Stimulated activated CD8-positive, alpha-beta memory T cell treated with anti-CD3 and anti-CD28 coated beads, Interleukin-15, amount 100 ng/mL, for 4 hours (primary cell): ENCODE results near the gene BEX4.
"Not testable (repeated sequence)": the region's sequence is repeated elsewhere in the genome, so short reads cannot be mapped to it uniquely, and the experiment has no call there.

Source experiments
- DNase-seq, 2 donors: peaks; one replicate each; pipeline ENCODE4 v3.0.0-alpha.2; 2020; ENCODE audit warnings: low read depth in 2 of 2

BEX4 gene, protein sequence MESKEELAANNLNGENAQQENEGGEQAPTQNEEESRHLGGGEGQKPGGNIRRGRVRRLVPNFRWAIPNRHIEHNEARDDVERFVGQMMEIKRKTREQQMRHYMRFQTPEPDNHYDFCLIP

DNA sequence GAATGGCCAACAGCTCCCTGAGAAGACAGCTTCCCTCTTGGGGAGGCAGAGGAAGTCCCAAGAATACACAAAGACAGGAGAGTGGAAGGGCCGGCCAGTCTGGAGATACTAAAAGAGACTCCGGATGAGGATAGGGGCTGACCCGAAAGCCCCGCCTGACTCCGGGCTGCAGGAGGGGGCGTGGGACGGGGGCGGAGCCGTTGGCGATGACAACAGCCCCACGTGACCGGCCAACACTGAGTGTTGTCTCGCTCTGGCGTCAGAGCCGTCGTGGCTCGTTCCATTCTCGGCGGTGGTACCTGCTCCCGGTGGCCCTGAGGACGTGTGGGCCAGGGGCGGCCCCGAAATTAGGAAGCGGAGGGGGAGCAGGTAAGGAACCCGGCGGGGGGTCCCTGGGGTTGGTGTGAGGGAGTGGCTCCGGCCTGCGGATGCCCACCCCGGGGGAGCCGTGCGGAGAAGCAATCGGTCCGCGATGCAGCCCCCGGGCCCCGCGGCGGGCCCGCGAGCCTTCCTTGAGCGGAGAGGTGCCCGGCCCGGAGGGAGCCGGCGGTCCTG, at the start of gene BEX4:
Gene BEX4, plus strand, starts transcription at position 239 of the 555 bp plus-strand sequence. CDS start 1,046 bp downstream, outside the sequence.
- peak; percentile 59 to 67 for DNase-seq

DNA sequence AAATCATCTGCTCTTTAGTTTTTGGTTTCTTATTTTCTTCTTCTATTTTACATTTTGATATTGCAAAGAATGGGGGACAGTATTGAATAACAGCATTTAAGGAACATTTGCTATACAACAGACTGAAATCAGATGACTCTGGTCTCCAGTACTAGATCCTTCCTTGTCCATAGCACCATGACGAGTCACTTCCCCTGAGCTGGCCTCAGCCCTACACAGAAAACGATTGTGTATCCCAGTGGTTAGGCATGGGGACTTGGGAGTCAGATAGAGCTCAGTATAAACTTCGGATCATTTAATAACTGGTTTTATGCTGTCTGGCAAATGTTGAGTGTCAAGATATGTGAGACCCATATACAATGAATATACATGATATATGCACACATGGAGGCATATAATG, 44.7 kb upstream of the BEX4 start:
- no peak for DNase-seq

DNA sequence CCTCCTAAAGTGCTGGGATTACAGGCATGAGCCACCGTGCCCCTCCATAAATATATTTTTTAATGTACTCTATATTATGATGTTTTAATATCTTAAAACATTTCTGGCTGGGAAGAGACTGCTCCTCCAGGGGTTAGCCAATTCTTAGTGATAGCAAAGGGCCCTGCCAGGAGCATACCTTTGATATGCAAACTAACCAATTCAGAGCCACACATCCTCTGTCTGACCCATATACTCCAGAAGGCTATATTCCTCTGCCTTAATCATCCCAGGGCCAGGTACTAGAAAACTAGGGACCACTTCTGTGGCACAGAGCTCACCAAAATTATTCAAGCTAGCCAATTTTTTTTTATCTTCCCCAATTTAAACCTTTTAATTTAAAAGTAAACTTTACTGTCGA, 43.6 kb upstream of the BEX4 start:
- DNase-seq = no peak

DNA sequence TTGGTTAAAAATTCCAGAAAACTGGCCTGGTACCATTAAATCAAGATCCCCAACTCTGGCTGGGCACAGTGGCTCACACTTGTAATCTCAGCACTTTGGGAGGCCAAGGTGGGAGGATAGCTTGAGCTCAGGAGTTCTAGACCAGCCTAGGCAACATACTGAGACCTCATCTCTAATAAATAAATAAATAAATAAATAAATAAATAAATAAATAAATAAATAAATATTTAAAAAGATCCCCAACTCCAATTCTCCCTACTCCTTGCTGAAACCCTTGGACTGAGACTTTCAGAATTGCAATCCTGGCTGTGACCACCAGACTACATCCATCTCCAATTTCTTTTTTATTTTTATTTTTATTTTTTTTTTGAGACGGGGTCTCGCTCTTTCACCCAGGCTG, 39.7 kb upstream of the BEX4 start:
- not testable (repeated sequence) for DNase-seq

DNA sequence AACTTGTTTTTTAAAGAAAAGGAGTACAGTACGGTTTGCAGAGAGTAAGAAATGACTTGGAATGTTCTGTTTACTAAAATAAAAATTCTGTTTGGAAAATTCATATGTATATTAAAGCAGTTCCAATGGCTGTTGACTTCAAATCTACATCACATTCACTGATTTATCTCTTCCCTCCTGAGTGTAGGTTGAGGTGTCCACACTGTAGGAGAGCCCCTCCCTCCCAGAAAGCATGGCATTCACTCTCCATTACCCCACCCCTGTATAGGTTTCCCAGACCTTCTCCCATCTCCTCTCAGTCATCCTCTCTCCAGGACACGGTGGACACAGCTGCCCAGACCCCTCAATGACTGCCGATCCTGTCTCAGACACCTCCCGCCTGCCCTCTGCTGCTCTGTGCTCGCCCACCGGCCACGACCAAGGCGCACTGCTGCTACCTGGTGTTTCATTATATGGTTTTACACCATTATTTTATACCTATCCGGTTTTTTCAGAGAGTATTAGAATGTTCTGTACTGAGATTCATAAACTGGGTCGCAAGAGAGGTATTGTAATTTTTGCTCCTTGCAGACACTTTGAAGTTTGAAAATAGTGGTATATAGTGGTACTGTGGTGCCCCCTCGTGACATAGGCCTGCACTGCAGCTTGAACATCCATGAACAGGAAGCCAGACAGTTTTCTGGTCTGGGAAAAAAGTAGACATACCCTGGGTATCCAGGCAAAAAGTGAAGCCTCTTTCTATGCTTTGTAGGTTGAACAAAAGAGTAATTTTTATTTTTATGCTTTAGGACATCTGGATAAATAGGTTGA, 38.8 kb upstream of the BEX4 start:
- DNase-seq = peak in 1 of 2 donors; percentile 10

DNA sequence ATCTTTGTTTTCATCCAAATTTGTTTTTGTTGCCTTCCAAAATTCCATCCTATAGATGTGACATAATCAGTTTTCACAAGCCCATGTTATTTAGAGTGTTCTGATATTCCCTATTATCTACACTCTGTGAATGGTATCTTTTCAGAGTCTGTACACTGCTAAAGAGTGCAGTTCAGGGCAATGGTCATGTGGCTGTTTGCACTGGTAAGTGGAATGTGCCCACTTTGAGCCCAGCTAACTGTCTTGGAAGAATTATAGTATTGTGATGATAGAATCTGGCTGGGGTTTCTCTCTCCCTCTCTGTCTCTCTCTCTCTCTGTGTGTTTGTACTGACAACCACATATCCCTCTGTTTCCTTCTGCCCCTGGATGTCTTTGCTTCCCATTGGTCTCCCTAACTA, 37.4 kb upstream of the BEX4 start:
- no peak for DNase-seq

DNA sequence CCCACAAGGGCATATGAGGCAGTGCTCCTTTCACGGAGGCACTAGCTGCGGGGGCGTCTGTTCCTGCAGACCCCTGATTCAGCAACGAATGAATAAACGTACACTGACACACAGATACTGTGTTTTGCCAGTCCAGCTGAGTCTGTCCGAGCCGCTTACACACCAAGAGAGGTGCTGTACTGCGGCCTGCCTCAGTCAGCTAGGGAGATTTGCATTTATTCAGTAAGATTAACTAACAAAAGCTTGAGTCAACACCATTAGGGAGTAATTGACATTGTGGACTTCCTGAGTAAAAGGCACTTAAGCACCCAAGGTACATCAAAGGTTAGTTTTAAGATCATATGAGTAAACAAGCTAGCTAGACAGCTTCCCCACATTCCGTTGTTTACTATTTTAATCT, 31.0 kb upstream of the BEX4 start:
- DNase-seq = no peak

DNA sequence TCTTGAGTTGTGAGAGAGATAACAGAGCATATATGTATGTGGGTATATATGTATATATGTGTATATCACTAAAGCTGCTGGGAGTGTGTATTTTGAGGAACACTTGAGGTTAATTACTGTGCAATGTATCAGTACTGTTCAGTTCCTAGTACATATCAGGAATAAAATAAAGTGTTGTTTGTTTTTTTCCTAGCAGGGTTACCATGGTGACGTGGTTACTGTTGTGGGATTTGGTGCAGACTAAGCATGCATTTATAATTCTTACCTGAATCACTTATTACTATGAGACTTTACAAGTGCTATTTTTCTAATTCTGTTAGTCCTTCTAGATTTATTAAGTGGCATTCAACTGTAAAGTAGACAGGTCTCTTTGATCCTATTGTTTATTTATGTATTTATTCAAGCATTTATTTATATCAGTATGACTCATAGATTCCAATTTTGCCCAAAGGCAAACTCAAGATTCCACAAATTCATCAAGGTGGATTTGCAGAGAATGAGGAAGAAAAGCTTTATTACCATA, 26.9 kb upstream of the BEX4 start:
- no peak for DNase-seq

DNA sequence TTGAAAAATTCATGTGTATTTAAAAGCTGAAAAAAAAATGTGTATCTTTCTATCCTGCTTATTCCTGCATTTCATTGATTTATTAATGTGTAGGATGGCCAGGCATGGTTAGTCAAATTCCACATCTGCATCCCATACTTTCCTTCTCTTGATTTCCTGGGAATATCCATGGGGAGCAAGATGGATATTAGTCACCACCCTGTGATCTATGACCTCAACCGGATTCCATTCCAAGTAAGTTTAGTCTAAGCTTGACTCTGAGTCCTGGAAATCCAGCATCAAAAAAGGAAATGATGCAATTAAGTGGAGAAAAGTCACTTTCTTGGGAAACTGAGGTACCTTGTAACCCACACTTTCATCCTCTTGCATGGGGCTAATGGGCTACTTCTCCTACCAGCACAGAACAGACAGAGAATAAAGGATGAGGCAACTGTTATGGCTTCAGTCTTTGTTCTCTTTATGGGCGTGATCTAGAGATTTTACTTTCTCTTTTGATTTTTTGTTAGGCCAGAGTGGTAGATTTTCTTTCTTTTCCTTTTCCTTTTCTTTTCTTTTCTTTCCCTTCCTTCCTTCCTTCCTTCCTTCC, 17.1 kb upstream of the BEX4 start:
- DNase-seq = no peak

DNA sequence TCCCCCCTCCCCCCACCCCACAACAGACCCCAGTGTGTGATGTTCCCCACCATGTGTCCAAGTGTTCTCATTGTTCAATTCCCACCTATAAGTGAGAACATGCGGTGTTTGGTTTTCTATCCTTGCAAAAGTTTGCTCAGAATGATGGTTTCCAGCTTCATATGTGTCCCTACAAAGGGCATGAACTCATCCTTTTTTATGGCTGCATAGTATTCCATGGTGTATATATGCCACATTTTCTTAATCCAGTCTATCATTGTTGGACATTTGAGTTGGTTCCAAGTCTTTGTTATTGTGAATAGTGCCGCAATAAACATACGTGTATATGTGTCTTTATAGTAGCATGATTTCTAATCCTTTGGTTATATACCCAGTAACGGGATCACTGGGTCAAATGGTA, 16.2 kb upstream of the BEX4 start:
- not testable (repeated sequence) for DNase-seq

DNA sequence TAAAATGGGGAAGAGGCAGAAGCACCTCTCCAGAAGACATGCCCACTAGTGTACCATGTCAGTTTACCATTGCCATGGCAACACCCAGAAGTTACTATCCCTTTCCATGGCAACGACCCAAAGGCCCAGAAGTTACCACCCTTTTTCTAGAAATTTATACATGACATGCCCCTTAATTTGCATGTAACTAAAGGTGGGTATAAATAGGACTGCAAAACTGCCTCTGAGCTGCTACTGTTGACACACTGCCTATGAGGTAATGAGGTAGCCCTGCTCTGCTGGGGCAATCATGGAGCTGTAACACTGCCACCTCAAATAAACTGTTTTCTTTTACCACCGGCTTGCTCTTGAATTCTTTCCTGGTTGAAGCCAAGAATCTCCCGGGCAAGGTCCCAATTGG, 13.9 kb upstream of the BEX4 start:
- no peak for DNase-seq

DNA sequence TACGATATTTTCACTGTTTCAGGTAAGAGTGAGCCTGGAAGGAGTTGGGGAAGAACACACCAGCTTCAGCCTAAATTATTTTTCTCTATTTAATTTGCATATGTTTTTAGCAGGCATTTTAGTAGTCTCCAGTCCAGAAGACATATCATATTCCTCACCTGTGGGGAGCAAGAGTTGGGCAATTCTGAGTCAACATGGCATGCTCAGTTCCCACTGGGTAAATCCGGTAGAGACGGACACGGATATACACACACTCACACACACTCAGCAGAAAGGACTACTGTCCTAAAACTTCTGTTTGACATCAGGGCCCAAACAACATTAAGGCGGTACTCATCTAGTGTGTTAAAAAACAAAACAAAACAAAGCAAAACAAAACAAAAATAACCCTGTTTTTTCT, 4.9 kb upstream of the BEX4 start:
- DNase-seq = no peak

DNA sequence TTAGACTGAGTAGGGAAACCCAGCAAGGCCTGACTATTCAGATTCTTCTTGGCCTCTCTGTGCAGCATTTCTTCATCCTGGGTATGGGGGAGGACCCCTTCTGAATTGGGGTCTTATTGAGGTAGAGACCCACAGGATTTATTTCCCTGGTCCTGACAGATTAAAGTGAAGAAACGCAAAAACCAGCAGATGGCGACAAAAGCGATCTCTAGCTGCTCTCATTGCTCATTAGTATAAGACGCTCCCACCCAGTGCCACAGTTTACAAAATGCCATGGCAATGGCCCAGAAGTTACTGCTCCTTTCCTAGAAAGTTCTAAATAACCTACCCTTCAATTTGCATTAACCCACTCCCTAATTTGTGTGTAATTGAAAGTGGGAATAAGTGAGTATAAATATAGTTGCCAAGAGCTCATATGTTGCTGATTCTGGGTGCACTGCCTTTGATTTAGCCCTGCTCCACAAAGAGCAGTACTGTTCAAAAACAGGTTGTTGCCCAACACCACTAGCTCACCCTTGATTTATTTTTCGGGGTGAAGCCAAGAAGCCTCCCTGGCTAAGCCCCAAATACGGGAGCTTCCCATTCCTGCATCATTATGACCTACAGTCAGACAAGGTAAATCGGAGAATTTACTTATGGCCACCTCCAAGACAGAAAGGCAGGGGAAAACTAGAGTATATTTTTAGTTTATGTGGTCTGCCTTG, 3.7 kb upstream of the BEX4 start:
- DNase-seq = peak in 1 of 2 donors; percentile 12

DNA sequence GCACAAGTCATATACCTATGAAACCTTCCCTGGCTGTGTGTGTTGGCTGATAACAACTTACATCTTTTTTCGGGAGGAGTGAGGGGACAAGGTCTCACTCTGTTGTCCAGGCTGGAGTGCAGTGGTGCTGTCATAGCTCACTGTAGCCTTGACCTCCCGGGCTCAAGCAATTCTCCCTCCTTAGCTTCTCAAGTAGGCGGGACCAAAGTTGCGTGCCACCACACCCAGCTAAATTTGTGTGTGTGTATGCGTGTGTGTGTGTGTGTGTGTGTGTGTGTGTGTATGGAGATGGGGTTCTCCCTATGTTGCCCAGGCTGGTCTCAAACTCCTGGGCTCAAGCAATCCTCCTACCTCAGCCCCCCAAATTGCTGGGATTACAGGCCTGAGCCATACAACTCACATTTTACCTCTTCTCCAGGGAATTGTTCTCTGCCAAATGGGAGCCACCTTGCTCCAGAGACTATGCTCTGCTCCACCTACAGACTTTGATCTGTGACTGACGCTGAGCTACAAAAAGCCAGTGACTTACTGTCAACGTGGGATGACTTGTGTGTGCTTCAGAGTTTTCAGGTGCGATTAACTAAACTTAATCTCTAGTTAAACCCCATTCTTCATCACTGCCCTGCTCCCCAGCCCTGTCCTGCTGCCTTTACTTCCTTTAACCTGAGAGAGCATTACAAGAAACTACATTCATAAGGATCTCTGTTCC, 2.0 kb upstream of the BEX4 start:
- DNase-seq = no peak

DNA sequence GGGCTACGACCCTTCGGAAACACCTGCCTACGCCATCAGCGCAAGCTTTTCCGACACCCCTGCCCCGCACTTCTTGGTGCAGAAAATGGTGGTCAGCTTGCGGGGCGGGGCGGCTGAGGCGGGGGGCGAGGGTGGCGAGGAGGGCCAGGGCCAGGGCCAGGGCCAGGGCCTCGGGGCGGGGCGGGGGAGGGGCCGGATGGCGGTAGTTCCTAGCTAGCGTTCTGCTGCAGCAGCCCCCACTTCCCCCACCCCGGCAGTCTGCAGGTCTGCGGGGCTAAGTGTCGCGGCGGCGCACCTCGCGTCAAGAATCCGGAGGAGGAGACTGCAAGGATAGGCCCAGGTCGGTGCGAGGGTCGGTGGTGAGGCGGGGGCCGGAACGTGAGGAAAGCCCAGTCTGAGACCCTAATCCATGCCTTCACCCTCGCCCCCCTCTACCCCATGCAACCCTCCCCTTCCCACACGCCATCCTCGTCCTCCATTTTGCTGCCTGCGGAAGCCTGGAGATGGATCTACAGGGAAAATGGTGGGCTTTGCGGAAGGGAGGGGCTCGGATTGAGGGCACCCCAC, 600 bp downstream of the BEX4 start:
- DNase-seq = no peak

DNA sequence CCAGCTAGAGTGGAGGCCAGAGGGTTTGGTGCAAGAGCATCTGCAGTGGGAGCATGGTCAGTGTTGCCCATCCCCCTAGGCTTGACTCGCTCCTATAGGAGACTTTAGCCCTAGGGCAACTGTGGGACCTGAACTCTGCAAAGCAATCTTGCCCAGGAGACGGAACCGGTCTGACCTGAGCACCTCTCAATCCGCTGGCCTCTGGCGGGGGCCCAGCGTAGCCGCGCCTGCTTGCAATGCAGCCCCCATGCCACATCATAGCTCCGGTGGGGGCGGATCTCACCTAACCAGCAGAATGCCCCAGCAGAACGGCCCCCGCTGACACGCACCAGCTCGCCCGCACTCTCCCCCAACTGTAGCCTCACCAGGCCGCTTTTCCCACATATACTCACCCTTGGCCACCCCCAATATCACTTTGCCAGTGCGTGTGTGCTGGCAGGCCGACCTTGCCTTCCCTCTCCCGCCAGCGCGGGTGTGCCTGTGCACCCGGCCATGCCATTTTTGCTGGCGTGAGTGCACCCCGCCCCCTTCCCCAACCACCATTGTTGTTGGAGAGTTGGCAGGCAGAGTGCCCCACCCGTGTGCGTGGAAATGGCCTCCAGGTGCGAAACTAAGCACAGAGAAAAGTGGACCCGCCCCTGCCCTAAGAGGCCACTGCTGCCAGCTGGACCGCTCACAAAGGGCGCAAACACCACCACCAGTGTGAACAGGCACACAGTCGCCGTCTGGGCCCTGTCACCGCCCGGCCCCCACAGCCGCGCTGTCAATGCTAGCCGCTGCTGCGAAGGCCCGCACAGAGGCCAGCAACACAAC, 5.8 kb downstream of the BEX4 start:
- no peak for DNase-seq

DNA sequence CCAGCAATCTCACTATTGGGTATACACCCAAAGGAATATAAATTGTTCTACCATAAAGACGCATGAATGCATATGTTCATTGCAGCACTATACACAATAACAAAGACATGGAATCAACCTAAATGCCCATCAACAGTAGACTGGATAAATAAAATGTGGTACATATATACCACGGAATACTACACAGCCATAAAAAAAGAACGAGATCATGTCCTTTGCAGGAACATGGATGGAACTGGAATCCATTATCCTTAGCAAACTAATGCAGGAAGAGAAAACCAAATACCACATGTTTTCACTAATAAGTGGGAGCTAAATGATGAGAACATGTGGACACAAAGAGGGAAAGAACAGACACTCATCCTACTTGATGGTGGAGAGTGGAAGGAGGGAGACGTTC, 11.0 kb downstream of the BEX4 start:
- not testable (repeated sequence) for DNase-seq

DNA sequence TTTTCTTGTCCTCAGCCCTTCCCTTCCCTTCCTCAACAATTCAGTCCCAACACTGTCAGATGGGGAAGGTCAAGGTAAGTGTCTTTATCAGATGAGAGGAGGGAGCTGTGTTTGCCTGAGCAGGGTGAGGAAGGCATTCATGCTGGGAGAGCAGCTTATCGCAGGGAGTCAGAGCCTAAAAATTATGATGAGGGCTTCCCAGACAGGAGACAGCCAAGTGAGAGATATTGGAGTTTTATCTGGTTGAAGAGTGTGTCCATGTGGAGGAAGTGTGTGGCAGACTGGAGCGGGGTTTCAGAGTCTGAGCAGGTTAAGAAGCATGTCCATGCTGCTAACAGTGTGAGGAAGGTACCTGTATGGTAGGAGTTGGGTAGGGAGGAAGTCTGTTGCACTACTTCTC, 18.4 kb downstream of the BEX4 start:
- no peak for DNase-seq

DNA sequence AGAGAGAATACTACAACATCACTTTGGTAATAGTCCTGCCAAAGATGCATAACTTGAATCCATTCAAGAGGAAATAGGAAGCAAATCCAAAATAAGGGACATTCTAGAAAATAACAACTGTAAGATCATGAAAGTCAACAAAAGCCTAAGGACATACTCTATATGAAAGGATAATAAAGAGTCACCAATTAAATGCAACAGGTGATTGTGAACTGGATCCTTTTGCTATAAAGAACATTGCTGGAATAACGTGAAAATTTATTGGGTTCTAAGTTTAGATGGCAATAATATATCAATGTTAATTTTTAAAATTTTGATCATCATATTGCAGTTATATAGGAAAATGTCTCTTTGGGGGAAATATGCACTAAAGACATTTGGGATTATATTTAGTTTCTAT, 20.0 kb downstream of the BEX4 start:
- DNase-seq = no peak

DNA sequence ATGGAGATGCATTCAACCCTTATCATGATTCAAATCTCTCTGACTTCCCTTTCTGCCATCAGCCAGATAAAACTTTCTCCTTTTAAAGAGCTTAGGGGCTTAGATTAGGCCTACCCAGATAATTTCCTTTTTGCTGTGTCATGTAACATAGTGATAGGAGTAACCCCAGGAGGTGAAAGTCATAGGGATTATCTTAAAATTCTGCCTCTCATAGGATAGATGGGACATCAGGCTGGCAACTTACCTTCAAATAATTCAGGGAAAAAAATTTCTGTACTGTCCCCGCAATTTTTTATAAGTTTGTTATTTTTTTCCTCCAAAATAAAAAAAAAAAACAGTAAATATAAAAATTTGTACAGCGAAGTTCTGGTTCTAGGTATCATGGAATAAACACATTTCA, 20.7 kb downstream of the BEX4 start:
- DNase-seq = not testable (repeated sequence)
